Peyer's patch (tissue), 4 donors: ENCODE data around the gene IGSF9. TPM values are rescaled to one million over a fixed set of nuclear protein-coding genes. Genes with fewer than 3 reads are reported as not detected.

Experiments
- DNase-seq, 3 donors: peaks; one replicate each; pipeline ENCODE4 v3.0.0-alpha.2; 2017 to 2019
- H3K27ac ChIP-seq, 4 donors: fragments of 200-600 bp; sonication (generic); one replicate each; pipeline ENCODE4 v1.5.1; 2016 to 2019
- H3K27me3 ChIP-seq, 2 donors: fragments of 200-600 bp; sonication (generic); one replicate each; pipeline ENCODE4 v1.5.1; 2019
- H3K36me3 ChIP-seq, 3 donors: fragments of 200-600 bp; sonication (generic); one replicate each; pipeline ENCODE4 v1.5.1; 2016 to 2019
- H3K4me1 ChIP-seq, 4 donors: fragments of 200-600 bp; sonication (generic); one replicate each; pipeline ENCODE4 v1.5.1; 2016 to 2019
- H3K4me3 ChIP-seq, 4 donors: fragments of 200-600 bp; sonication (generic); 1 replicate in 3 of 4; 2 replicates in 1 of 4; pipeline ENCODE4 v1.5.1; 2016 to 2019; ENCODE audit warnings: mild to moderate bottlenecking in 1 of 4
- H3K9me3 ChIP-seq, 4 donors: fragments of 200-600 bp; sonication (generic); one replicate each; pipeline ENCODE4 v1.5.1; 2016 to 2019; ENCODE audit warnings: mild to moderate bottlenecking in 1 of 4
- CTCF ChIP-seq, 6 experiments: fragments of 450-650 bp in 4 of 6; fragments of 200-600 bp in 2 of 6; sonication (generic) in 1 of 6; IDR thresholded peaks; one replicate each; pipeline ENCODE4 v1.5.1; 2017 to 2019; ENCODE audit warnings: antibody characterized with exemption in 6 of 6, mild to moderate bottlenecking in 3 of 6, moderate library complexity in 1 of 6
- POLR2A ChIP-seq, 2 donors: fragments of 450-650 bp; IDR thresholded peaks; one replicate each; pipeline ENCODE4 v1.5.1; 2017; ENCODE audit warnings: antibody characterized with exemption in 2 of 2, mild to moderate bottlenecking in 2 of 2, moderate library complexity in 2 of 2
- total RNA-seq, 4 donors: library from RNA; depleted of rRNA; stranded (reverse); fragments of >200 nt; gene quantifications; one replicate each; pipeline ENCODE4 v1.1.0, GENCODE V29; 2016

IGSF9 gene
- total RNA-seq, 4 donors from 2014 or later = 5.8 to 169 (median 40.6) TPM

GRCh38 chr1:159923203-159924024 lies 22.0 kb downstream of the IGSF9 start:
- Histone ChIP-seq H3K27ac (peak overlapping the region; percentile 94 to 97 (median 96)), H3K4me1 (peaks cover 0 to 58% (median 15%) of the 10 kb centered on the region in 4 donors), H3K27me3 (no peaks in the 10 kb centered on the region), H3K36me3 (peaks cover 0 to 23% (median 0%) of the 10 kb centered on the region in 3 donors), H3K9me3 (no peaks in the 10 kb centered on the region), H3K4me3 (peak overlapping the region; percentile 72 to 93 (median 82))
- TF ChIP-seq POLR2A (IDR thresholded peaks at IDR 0.05) = peak; percentile 37 to 40
- no peak for TF ChIP-seq CTCF (IDR thresholded peaks at IDR 0.05)
- peak; percentile 88 to 94 (median 88) for DNase-seq

GRCh38 chr1:159922511-159923202 lies 22.8 kb downstream of the IGSF9 start:
- H3K27me3 ChIP-seq = no peaks in the 10 kb centered on the region
- DNase-seq = peak; percentile 33 to 77 (median 74)
- H3K9me3 ChIP-seq = no peaks in the 10 kb centered on the region
- TF ChIP-seq POLR2A (IDR thresholded peaks at IDR 0.05) = no peak
- TF ChIP-seq CTCF (IDR thresholded peaks at IDR 0.05) = no peak
- H3K4me3 ChIP-seq = peak overlapping the region; percentile 72 to 93 (median 82)
- peak overlapping the region; percentile 94 to 97 (median 96) for H3K27ac ChIP-seq
- H3K4me1 ChIP-seq = peaks cover 0 to 64% (median 15%) of the 10 kb centered on the region in 4 donors
- peaks cover 0 to 31% (median 0%) of the 10 kb centered on the region in 3 donors for H3K36me3 ChIP-seq

- peak overlapping the region; percentile 94 to 97 (median 96) for H3K27ac ChIP-seq
- no peak for TF ChIP-seq CTCF (IDR thresholded peaks at IDR 0.05)
- no peak for TF ChIP-seq POLR2A (IDR thresholded peaks at IDR 0.05)
- no peaks in the 10 kb centered on the region for H3K27me3 ChIP-seq
- H3K4me3 ChIP-seq = peak overlapping the region; percentile 72 to 93 (median 82)
- peaks cover 0 to 35% (median 0%) of the 10 kb centered on the region in 3 donors for H3K36me3 ChIP-seq
- H3K9me3 ChIP-seq = no peaks in the 10 kb centered on the region
- peaks cover 0 to 62% (median 15%) of the 10 kb centered on the region in 4 donors for H3K4me1 ChIP-seq
- DNase-seq = peak; percentile 47 to 63 (median 48)
Observed at GRCh38 chr1:159921700-159922504, 23.5 kb downstream of the IGSF9 start.

GRCh38 chr1:159921251-159921650 lies 24.2 kb downstream of the IGSF9 start:
- H3K9me3 ChIP-seq = no peaks in the 10 kb centered on the region
- peaks cover 0 to 66% (median 15%) of the 10 kb centered on the region in 4 donors for H3K4me1 ChIP-seq
- peak overlapping the region in 1 of 4 donors; percentile 73 for H3K4me3 ChIP-seq
- peak in 1 of 3 donors; percentile 56 for DNase-seq
- peak overlapping the region; percentile 94 to 97 (median 96) for H3K27ac ChIP-seq
- H3K27me3 ChIP-seq = no peaks in the 10 kb centered on the region
- TF ChIP-seq POLR2A (IDR thresholded peaks at IDR 0.05) (no peak), CTCF (IDR thresholded peaks at IDR 0.05) (no peak)
- H3K36me3 ChIP-seq = peaks cover 0 to 40% (median 0%) of the 10 kb centered on the region in 3 donors

GRCh38 chr1:159920651-159921050 lies 24.8 kb downstream of the IGSF9 start:
- Histone ChIP-seq H3K27me3 (no peaks in the 10 kb centered on the region), H3K9me3 (no peaks in the 10 kb centered on the region), H3K27ac (peak overlapping the region; percentile 94 to 97 (median 96)), H3K36me3 (peaks cover 0 to 40% (median 0%) of the 10 kb centered on the region in 3 donors), H3K4me1 (peaks cover 0 to 66% (median 14%) of the 10 kb centered on the region in 4 donors), H3K4me3 (no peak overlapping the region)
- TF ChIP-seq POLR2A (IDR thresholded peaks at IDR 0.05) (no peak), CTCF (IDR thresholded peaks at IDR 0.05) (no peak)
- DNase-seq = no peak
